Measurements from ENCODE around the gene TMCC2.

DNA sequence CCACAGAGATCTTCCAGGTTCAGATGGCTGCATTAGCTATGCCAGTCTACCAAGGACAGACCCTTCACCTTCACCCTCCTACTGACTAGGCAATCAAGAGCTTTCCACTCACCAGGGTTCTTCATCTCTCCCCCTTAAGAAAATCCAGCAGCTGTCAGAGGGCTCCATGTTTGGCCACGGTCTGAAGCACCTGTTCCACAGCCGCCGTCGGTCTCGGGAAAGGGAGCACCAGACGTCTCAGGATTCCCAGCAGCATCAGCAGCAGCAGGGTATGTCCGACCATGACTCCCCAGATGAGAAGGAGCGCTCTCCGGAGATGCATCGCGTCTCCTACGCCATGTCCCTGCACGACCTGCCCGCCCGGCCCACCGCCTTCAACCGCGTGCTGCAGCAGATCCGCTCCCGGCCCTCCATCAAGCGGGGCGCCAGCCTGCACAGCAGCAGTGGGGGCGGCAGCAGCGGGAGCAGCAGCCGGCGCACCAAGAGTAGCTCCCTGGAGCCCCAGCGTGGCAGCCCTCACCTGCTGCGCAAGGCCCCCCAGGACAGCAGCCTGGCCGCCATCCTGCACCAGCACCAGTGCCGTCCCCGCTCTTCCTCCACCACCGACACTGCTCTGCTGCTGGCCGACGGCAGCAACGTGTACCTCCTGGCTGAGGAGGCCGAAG, 13.8 kb downstream of the TMCC2 start:
- TF ChIP-seq, protein P1, sequence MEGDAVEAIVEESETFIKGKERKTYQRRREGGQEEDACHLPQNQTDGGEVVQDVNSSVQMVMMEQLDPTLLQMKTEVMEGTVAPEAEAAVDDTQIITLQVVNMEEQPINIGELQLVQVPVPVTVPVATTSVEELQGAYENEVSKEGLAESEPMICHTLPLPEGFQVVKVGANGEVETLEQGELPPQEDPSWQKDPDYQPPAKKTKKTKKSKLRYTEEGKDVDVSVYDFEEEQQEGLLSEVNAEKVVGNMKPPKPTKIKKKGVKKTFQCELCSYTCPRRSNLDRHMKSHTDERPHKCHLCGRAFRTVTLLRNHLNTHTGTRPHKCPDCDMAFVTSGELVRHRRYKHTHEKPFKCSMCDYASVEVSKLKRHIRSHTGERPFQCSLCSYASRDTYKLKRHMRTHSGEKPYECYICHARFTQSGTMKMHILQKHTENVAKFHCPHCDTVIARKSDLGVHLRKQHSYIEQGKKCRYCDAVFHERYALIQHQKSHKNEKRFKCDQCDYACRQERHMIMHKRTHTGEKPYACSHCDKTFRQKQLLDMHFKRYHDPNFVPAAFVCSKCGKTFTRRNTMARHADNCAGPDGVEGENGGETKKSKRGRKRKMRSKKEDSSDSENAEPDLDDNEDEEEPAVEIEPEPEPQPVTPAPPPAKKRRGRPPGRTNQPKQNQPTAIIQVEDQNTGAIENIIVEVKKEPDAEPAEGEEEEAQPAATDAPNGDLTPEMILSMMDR (IDR thresholded peaks at IDR 0.05): no peak
- TF ChIP-seq POLR2AphosphoS5 (IDR thresholded peaks at IDR 0.05; ENCODE audit: low read depth, low read length) (no peak), TCF7L2 (IDR thresholded peaks at IDR 0.05; ENCODE audit: low read depth, low read length) (no peak), SIN3A (IDR thresholded peaks at IDR 0.05; ENCODE audit: borderline replicate concordance, insufficient read depth, low read depth, low read length) (no peak)
- TF ChIP-seq, protein P2, sequence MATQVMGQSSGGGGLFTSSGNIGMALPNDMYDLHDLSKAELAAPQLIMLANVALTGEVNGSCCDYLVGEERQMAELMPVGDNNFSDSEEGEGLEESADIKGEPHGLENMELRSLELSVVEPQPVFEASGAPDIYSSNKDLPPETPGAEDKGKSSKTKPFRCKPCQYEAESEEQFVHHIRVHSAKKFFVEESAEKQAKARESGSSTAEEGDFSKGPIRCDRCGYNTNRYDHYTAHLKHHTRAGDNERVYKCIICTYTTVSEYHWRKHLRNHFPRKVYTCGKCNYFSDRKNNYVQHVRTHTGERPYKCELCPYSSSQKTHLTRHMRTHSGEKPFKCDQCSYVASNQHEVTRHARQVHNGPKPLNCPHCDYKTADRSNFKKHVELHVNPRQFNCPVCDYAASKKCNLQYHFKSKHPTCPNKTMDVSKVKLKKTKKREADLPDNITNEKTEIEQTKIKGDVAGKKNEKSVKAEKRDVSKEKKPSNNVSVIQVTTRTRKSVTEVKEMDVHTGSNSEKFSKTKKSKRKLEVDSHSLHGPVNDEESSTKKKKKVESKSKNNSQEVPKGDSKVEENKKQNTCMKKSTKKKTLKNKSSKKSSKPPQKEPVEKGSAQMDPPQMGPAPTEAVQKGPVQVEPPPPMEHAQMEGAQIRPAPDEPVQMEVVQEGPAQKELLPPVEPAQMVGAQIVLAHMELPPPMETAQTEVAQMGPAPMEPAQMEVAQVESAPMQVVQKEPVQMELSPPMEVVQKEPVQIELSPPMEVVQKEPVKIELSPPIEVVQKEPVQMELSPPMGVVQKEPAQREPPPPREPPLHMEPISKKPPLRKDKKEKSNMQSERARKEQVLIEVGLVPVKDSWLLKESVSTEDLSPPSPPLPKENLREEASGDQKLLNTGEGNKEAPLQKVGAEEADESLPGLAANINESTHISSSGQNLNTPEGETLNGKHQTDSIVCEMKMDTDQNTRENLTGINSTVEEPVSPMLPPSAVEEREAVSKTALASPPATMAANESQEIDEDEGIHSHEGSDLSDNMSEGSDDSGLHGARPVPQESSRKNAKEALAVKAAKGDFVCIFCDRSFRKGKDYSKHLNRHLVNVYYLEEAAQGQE (IDR thresholded peaks at IDR 0.05; ENCODE audit: insufficient read depth in 1 of 2, low read depth in 2 of 2, low read length in 1 of 2): no peak
